Nephron (organoid): Measurements from ENCODE around the gene RNF151.
"Not testable (repeated sequence)": the region's sequence is repeated elsewhere in the genome, so short reads cannot be mapped to it uniquely, and the experiment has no call there.

ENCODE experiments used
- H3K27ac Mint-ChIP-seq, 3 experiments: 2 replicates each; pipeline ENCODE4 v1.8.0; 2020; ENCODE audit warnings: mixed read lengths in 3 of 3, mild to moderate bottlenecking in 2 of 3, moderate library complexity in 1 of 3
- H3K27me3 Mint-ChIP-seq: 2 replicates; pipeline ENCODE4 v1.8.0; 2021; ENCODE audit warnings: low read depth, mild to moderate bottlenecking, moderate library complexity, mixed read lengths
- H3K36me3 Mint-ChIP-seq: 2 replicates; pipeline ENCODE4 v1.8.0; 2020; ENCODE audit warnings: low read depth, mixed read lengths
- H3K4me1 Mint-ChIP-seq: 2 replicates; pipeline ENCODE4 v1.8.0; 2020; ENCODE audit warnings: mixed read lengths
- H3K4me3 Mint-ChIP-seq, 3 experiments: 2 replicates each; pipeline ENCODE4 v1.8.0; 2020; ENCODE audit warnings: mild to moderate bottlenecking in 3 of 3, mixed read lengths in 3 of 3, moderate library complexity in 2 of 3
- H3K9me3 Mint-ChIP-seq: 2 replicates; pipeline ENCODE4 v1.8.0; 2020; ENCODE audit warnings: mixed read lengths
- TF ChIP-seq, protein P1 (sequence below), 3 experiments: fragments of 200-600 bp; sonication (generic); IDR thresholded peaks; one replicate each; pipeline ENCODE4 v1.5.0; 2021; ENCODE audit warnings: antibody characterized with exemption in 3 of 3; ENCODE audit not compliant: unreplicated experiment in 3 of 3

RNF151 gene, protein sequence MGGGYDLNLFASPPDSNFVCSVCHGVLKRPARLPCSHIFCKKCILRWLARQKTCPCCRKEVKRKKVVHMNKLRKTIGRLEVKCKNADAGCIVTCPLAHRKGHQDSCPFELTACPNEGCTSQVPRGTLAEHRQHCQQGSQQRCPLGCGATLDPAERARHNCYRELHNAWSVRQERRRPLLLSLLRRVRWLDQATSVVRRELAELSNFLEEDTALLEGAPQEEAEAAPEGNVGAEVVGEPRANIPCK

GRCh38 chr16:1966460-1966859 is at the start of gene RNF151:
TSS of gene RNF151 (plus strand) at chr16:1966856. CDS start at chr16:1966882, 26 bp downstream.
- peaks cover 23% of the 10 kb centered on the region for H3K36me3 Mint-ChIP-seq
- H3K9me3 Mint-ChIP-seq = no peaks in the 10 kb centered on the region
- H3K27me3 Mint-ChIP-seq = peaks cover 1% of the 10 kb centered on the region
- peaks cover 16% of the 10 kb centered on the region for H3K4me1 Mint-ChIP-seq
- TF ChIP-seq, protein P1, sequence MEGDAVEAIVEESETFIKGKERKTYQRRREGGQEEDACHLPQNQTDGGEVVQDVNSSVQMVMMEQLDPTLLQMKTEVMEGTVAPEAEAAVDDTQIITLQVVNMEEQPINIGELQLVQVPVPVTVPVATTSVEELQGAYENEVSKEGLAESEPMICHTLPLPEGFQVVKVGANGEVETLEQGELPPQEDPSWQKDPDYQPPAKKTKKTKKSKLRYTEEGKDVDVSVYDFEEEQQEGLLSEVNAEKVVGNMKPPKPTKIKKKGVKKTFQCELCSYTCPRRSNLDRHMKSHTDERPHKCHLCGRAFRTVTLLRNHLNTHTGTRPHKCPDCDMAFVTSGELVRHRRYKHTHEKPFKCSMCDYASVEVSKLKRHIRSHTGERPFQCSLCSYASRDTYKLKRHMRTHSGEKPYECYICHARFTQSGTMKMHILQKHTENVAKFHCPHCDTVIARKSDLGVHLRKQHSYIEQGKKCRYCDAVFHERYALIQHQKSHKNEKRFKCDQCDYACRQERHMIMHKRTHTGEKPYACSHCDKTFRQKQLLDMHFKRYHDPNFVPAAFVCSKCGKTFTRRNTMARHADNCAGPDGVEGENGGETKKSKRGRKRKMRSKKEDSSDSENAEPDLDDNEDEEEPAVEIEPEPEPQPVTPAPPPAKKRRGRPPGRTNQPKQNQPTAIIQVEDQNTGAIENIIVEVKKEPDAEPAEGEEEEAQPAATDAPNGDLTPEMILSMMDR (IDR thresholded peaks at IDR 0.05; ENCODE audit: unreplicated experiment in 3 of 3) = no peak
- peak within 1 kb of the TSS; percentile 95 to 99 (median 96) for H3K4me3 Mint-ChIP-seq
- peak within 1 kb of the TSS; percentile 75 to 96 (median 95) for H3K27ac Mint-ChIP-seq

DNA sequence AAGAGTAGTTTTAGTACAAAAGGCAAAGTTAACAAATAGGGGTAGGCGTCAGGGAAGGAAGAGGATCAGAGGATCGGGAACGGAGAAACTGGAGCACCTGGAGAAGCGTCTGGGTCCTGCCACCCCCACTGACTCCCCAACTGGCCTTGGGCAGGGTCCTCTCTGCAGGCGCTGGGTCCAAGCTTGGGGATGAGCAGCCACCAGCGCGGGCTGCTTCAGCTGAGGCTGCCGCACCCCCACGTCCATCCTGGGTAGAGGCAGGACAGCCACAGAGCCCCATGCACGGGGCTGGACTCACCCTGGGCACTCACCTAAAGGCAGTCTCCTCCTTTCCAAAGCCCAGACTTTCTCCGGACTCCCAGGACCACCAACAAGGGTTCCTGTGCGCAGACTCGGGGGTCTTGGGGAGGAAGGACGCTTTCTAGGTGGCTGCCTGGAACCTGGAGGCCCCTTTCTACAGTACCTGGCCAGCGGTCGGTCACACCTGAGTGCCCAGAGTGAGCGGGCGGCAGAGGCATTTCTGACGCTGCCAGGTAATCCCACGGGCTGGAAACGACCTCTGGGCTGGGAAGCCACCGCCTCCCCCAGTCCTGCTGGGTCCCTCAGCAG is 49.5 kb upstream of the RNF151 start:
- Mint-ChIP-seq H3K36me3 (no peaks in the 10 kb centered on the region), H3K4me1 (peaks cover 6% of the 10 kb centered on the region), H3K27ac (no peak overlapping the region), H3K27me3 (peaks cover 79% of the 10 kb centered on the region), H3K9me3 (no peaks in the 10 kb centered on the region), H3K4me3 (peak overlapping the region; percentile 43 to 56 (median 48))
- TF ChIP-seq, protein P1 (IDR thresholded peaks at IDR 0.05; ENCODE audit: unreplicated experiment in 3 of 3) = no peak

DNA sequence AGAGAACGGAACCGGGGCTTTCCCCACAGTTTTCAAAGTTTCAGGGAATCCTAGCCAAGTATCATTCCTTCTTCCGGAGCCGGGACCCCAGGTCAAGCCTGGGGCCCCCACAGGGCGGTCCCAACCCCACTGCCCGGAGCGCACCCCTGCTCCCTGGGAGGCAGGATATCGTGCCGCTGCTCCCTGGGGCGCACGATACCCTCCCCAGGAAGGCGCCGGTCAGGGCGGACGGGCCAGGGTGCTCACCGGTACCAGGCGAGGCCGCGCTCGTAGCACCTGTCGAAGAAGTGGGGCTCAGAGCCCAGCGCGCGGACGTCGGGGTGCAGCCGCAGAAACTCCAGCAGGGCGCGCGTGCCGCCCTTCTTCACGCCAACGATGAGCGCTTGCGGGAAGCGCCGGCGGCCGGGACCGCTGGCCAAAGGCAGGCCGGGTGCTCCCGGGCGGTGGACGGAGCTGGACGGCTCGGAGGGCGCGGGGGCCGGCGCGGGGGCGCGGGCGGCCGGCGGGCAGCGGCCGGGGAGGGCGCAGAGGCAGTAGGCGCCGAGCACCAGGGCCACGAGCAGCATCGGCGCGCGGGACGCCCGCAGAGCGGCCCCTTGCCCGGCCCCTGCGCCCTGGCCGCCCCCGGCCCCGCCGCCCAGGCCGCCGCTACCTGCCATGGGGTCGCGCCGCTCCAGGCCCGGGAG is 48.8 kb upstream of the RNF151 start:
- H3K27me3 Mint-ChIP-seq = peaks cover 80% of the 10 kb centered on the region
- H3K27ac Mint-ChIP-seq = no peak overlapping the region
- no peaks in the 10 kb centered on the region for H3K36me3 Mint-ChIP-seq
- peaks cover 2% of the 10 kb centered on the region for H3K9me3 Mint-ChIP-seq
- peak overlapping the region in 2 of 3 experiments; percentile 43 to 56 for H3K4me3 Mint-ChIP-seq
- peaks cover 6% of the 10 kb centered on the region for H3K4me1 Mint-ChIP-seq
- TF ChIP-seq, protein P1 (IDR thresholded peaks at IDR 0.05; ENCODE audit: unreplicated experiment in 3 of 3) = no peak

DNA sequence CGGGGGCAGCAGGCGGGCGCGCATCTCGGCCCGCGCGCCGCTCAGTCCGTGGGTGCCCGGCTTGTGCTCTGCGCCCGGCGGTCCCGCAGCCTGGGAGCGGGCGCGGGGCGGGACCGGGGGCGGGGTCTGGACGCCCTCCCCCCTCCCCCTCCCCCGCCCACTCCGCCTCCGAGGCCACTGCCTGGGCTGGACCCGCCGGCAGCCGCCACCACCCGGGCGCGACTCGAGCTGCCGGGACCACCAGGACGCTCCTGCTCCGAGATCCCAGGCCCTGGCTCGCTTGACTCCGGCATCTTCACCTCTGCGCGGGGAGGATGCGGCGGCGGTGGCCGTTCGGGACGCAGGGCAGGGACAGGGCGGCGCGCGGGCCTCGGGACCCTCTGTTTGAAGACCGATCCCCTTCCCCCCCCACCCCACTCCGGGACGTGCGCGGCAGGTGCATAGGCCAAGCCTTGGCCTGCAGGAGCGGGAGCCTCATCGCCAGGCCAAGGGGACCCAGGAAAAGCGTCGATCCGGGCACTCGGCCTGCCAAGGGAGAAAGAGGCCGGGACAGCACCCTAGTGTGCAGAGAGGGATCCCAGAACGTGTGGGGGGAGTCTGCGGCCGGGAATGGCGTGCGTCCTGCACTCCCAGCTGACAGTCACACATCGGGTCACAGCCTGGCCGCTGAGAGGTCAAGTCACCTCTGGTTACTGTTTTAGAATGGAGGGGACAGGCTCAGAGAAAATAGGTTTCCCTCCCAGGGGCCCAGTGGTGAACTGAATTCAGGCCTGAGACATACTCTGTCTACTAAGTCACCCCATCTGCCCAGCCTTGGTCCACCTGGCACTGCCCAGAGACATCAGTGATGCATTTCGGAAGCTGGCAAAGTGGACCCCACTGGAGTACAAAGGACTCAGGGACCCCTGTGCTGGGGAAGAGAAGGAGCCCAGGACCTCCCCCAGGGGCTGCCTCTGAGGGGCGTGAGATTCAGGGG is 48.0 kb upstream of the RNF151 start, which contains the start of gene HS3ST6:
Gene HS3ST6, minus strand, starts transcription at position 65 of the 976 bp plus-strand sequence. CDS start 92 bp downstream, outside the sequence.
- TF ChIP-seq, protein P1 (IDR thresholded peaks at IDR 0.05; ENCODE audit: unreplicated experiment in 3 of 3) = no peak
- Mint-ChIP-seq H3K4me1 (peaks cover 6% of the 10 kb centered on the region), H3K4me3 (peak within 1 kb of the TSS in 2 of 3 experiments; percentile 43 to 56), H3K27ac (no peak within 1 kb of the TSS), H3K36me3 (no peaks in the 10 kb centered on the region), H3K9me3 (peaks cover 2% of the 10 kb centered on the region), H3K27me3 (peaks cover 88% of the 10 kb centered on the region)

GRCh38 chr16:1919327-1919998 is 47.2 kb upstream of the RNF151 start:
- Mint-ChIP-seq H3K4me3 (no peak overlapping the region), H3K27ac (no peak overlapping the region), H3K36me3 (no peaks in the 10 kb centered on the region), H3K9me3 (peaks cover 2% of the 10 kb centered on the region), H3K4me1 (peaks cover 6% of the 10 kb centered on the region), H3K27me3 (peaks cover 92% of the 10 kb centered on the region)
- TF ChIP-seq, protein P1 (IDR thresholded peaks at IDR 0.05; ENCODE audit: unreplicated experiment in 3 of 3) = no peak

- not testable (repeated sequence) for H3K9me3 Mint-ChIP-seq, H3K4me1 Mint-ChIP-seq, H3K27ac Mint-ChIP-seq, H3K36me3 Mint-ChIP-seq
- Mint-ChIP-seq H3K27me3 (peaks cover 91% of the 10 kb centered on the region), H3K4me3 (peak overlapping the region in 1 of 3 experiments; percentile 53)
Measured at GRCh38 chr16:1920122-1920521, 46.5 kb upstream of the RNF151 start.
